HUES64 (cell line): Measurements from ENCODE around the gene RPL18. TPM values are rescaled to one million over a fixed set of nuclear protein-coding genes. Genes with fewer than 3 reads are reported as not detected.
"Not testable (repeated sequence)": the region's sequence is repeated elsewhere in the genome, so short reads cannot be mapped to it uniquely, and the experiment has no call there.

ENCODE experiments used
- H3K27ac ChIP-seq: 2 replicates; pipeline ENCODE4 v1.7.0; 2013; ENCODE audit warnings: low read depth, low read length, inconsistent platforms
- H3K27me3 ChIP-seq: 2 replicates; pipeline ENCODE4 v1.6.1; 2013; ENCODE audit warnings: mild to moderate bottlenecking, low read length; ENCODE audit not compliant: insufficient read depth
- H3K36me3 ChIP-seq: 2 replicates; pipeline ENCODE4 v1.6.1; 2013; ENCODE audit warnings: mild to moderate bottlenecking, low read length; ENCODE audit not compliant: insufficient read depth
- H3K4me1 ChIP-seq: 2 replicates; pipeline ENCODE4 v1.6.1; 2013; ENCODE audit warnings: mild to moderate bottlenecking, low read length, moderate library complexity; ENCODE audit not compliant: insufficient read depth
- H3K4me3 ChIP-seq: 2 replicates; pipeline ENCODE4 v1.5.1; 2013; ENCODE audit warnings: mild to moderate bottlenecking, low read length, moderate library complexity
- H3K9ac ChIP-seq: 2 replicates; pipeline ENCODE4 v1.6.1; 2013; ENCODE audit warnings: mild to moderate bottlenecking, low read depth, low read length
- H3K9me3 ChIP-seq: 2 replicates; pipeline ENCODE4 v1.6.1; 2013; ENCODE audit warnings: low read depth, low read length; ENCODE audit not compliant: insufficient read depth
- WGBS: fragments of 150-250, 120-280 bp; methylation state at CpG from one replicate; pipeline ENCODE4 v1.1.7; 2013; ENCODE audit warnings: missing lambda C conversion rate; 5-methylcytosine and 5-hydroxymethylcytosine counted together
- polyA plus RNA-seq, 2 experiments: library from polyadenylated mRNA; stranded (reverse); fragments of 50-300 nt; gene quantifications; one replicate each; pipeline ENCODE4 v1.2.3, GENCODE V29; 2013

The RPL18 gene
- polyA plus RNA-seq (2013, experiment 1 of 2), result 1,104 TPM
- polyA plus RNA-seq (2013, experiment 2 of 2), result 1,173 TPM

DNA sequence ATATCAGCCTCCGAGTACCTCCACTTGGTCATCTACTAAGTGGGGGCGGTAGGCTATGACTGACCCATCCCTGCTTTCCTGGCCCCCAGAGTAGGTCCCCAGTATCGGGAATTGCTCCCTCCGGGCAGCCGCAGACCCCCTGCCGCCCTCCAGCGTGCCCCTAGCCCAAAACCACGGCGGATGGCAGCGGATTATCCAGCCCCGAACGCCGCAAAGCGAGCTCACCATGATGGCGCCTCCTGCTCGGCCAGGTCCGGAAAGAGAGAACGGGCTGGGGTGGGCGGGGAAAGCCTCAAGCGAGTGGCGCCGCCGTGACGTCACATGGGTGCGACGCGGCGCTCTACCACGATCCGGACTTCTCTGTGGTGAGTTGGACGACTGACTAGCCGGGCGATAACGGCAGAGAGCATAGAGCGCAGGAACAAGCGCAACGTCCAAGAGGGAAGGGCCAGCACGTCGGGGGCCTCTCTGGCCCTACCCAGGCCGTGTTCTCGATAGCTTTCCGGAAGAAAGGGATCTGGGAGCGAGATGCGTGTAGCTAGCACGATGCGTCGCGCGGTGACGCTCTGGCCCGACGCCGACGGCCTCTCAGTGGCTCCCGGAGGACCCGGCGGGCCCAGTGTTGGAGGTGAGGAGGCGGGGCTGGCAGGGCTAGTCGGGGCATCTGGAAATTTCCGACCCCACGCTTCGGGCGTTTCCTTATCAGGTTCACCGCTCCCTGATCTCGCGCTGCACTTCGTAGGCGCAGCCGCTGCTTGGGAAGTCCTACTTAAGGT is at the start of gene RPL18, which contains the start of gene SPHK2:
Gene RPL18 (minus strand): TSS at position 263 of the 776 bp plus-strand sequence. CDS start 35 bp downstream, at position 228.
Gene SPHK2 (plus strand): TSS at position 591 of the 776 bp plus-strand sequence. CDS start 1,009 bp downstream, outside the sequence.
- H3K4me3 ChIP-seq, result peak within 1 kb of the TSS; percentile 97
- peak within 1 kb of the TSS; percentile 99 for H3K27ac ChIP-seq
- no peaks in the 10 kb centered on the region for H3K27me3 ChIP-seq
- H3K4me1 ChIP-seq, result peaks cover 43% of the 10 kb centered on the region
- under 1% methylated on average over 69 of the region's 69 CpGs for WGBS
- peak within 1 kb of the TSS; percentile 99 for H3K9ac ChIP-seq
- H3K36me3 ChIP-seq, result peaks cover 35% of the 10 kb centered on the region
- H3K9me3 ChIP-seq, result no peaks in the 10 kb centered on the region

- Histone ChIP-seq H3K27me3 (peaks cover 5% of the 10 kb centered on the region), H3K27ac (no peak overlapping the region), H3K9ac (no peak overlapping the region), H3K36me3 (no peaks in the 10 kb centered on the region), H3K9me3 (no peaks in the 10 kb centered on the region), H3K4me1 (0 out of 2 replicates have a peak, but pooled peaks cover 6% of the 10 kb centered on the region), H3K4me3 (no peak overlapping the region)
- WGBS, result 94% methylated on average over 1 of the region's 2 CpGs
Measured at GRCh38 chr19:48668761-48669160, 49.8 kb upstream of the RPL18 start.

GRCh38 chr19:48668332-48668731 is 49.4 kb upstream of the RPL18 start:
- Histone ChIP-seq H3K9ac (no peak overlapping the region), H3K27me3 (peaks cover under 1% of the 10 kb centered on the region; the same call in 1 of the 2 replicates), H3K4me1 (0 out of 2 replicates have a peak, but pooled peaks cover 2% of the 10 kb centered on the region), H3K4me3 (no peak overlapping the region), H3K27ac (no peak overlapping the region), H3K9me3 (no peaks in the 10 kb centered on the region), H3K36me3 (no peaks in the 10 kb centered on the region)
- WGBS, result 85% methylated on average over 3 of the region's 3 CpGs

GRCh38 chr19:48665786-48666185 is 46.8 kb upstream of the RPL18 start:
- Histone ChIP-seq H3K27me3 (no peaks in the 10 kb centered on the region), H3K36me3 (no peaks in the 10 kb centered on the region), H3K27ac (no peak overlapping the region), H3K4me3 (no peak overlapping the region), H3K4me1 (no peaks in the 10 kb centered on the region), H3K9me3 (no peaks in the 10 kb centered on the region), H3K9ac (no peak overlapping the region)
- 93% methylated on average over 6 of the region's 6 CpGs for WGBS

GRCh38 chr19:48664476-48664875 is 45.5 kb upstream of the RPL18 start:
- H3K9ac ChIP-seq, result no peak overlapping the region
- H3K27ac ChIP-seq, result no peak overlapping the region
- no peaks in the 10 kb centered on the region for H3K36me3 ChIP-seq
- H3K9me3 ChIP-seq, result no peaks in the 10 kb centered on the region
- no peak overlapping the region for H3K4me3 ChIP-seq
- no peaks in the 10 kb centered on the region for H3K27me3 ChIP-seq
- 90% methylated on average over 14 of the region's 14 CpGs for WGBS
- H3K4me1 ChIP-seq, result no peaks in the 10 kb centered on the region

DNA sequence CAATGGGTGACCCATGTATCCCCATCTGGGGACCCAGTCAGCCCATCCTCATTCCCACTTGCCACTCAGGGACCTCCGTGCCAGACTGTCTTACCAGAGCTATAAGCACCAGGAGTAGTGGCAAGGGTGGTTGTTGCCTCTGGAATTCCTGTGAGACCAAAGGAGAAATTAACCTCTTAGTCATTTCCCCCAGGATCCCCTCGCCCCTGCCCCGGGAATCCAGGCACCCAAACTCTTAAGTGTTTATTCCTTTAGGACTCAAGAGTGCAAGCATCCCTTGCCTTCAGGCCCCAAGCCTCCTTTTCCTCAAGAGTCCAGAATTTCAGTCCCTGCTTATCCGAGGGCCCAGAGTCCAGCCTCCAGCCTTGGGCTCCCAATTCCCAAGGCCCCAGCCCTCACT is 44.7 kb upstream of the RPL18 start:
- Histone ChIP-seq H3K36me3 (no peaks in the 10 kb centered on the region), H3K27ac (no peak overlapping the region)
- 91% methylated on average over 4 of the region's 4 CpGs for WGBS

DNA sequence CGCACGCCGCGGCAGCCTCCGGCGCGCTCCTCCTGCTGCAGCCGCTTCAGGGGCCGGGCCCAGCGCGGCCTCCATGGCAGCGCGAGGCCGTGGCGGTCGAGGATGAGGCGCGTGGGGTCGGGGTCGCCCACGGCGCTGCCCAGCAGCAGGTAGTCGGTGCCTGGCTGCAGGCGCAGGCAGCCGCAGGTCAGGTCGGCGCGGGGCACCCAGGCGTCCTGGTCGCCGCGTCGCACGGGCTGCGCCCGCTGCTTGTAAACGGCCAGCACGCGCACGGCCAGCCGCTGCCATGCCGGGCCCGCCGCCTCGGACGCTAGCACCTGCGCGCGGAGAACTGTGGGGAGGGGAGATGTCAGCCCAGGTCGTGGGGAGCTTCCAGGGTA is 42.7 kb upstream of the RPL18 start:
- Histone ChIP-seq H3K4me1 (0 out of 2 replicates have a peak, but pooled peaks cover 3% of the 10 kb centered on the region), H3K9ac (no peak overlapping the region), H3K4me3 (no peak overlapping the region), H3K36me3 (no peaks in the 10 kb centered on the region), H3K27ac (no peak overlapping the region), H3K9me3 (no peaks in the 10 kb centered on the region), H3K27me3 (no peaks in the 10 kb centered on the region)
- 96% methylated on average over 50 of the region's 50 CpGs for WGBS

More for the DNA sequence above, 44.7 kb upstream of the RPL18 start:
- no peaks in the 10 kb centered on the region for H3K4me1 ChIP-seq
- H3K27me3 ChIP-seq, result no peaks in the 10 kb centered on the region
- H3K9me3 ChIP-seq, result no peaks in the 10 kb centered on the region
- H3K9ac ChIP-seq, result no peak overlapping the region
- no peak overlapping the region for H3K4me3 ChIP-seq

- Histone ChIP-seq H3K27me3 (no peaks in the 10 kb centered on the region), H3K36me3 (no peaks in the 10 kb centered on the region), H3K9me3 (no peaks in the 10 kb centered on the region), H3K4me3 (no peak overlapping the region), H3K9ac (no peak overlapping the region), H3K27ac (no peak overlapping the region), H3K4me1 (0 out of 2 replicates have a peak, but pooled peaks cover 3% of the 10 kb centered on the region)
- 88% methylated on average over 35 of the region's 35 CpGs for WGBS
Measured at GRCh38 chr19:48660852-48661710, 42.1 kb upstream of the RPL18 start.

DNA sequence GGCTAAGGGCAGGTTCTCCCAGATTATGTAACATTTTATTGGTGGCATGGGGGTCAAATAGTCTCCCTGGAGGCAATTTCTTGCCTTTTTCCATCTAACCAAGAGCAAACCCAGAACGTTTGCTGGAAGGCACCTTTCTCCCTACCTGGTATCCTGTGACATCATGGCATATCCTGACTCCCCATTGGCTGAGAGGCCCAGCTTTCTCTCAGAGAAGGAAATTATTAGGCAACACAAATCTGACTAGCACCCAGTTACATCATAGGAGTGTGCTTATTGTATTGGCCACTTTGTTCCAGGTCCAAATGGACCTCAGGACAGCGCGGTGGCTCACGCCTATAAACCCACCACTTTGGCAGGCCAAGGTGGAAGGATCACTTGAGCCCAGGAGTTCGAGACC is 40.8 kb upstream of the RPL18 start:
- Histone ChIP-seq H3K4me1 (peaks cover 4% of the 10 kb centered on the region; the same call in 1 of the 2 replicates), H3K27me3 (no peaks in the 10 kb centered on the region), H3K36me3 (no peaks in the 10 kb centered on the region), H3K9ac (no peak overlapping the region), H3K9me3 (no peaks in the 10 kb centered on the region), H3K27ac (no peak overlapping the region), H3K4me3 (no peak overlapping the region)
- WGBS, result 88% methylated on average over 5 of the region's 5 CpGs

- H3K4me3 ChIP-seq, result no peak overlapping the region
- H3K9me3 ChIP-seq, result no peaks in the 10 kb centered on the region
- H3K27ac ChIP-seq, result no peak overlapping the region
- no peak overlapping the region for H3K9ac ChIP-seq
- H3K36me3 ChIP-seq, result no peaks in the 10 kb centered on the region
- 96% methylated on average over 6 of the region's 6 CpGs for WGBS
- H3K4me1 ChIP-seq, result peaks cover 7% of the 10 kb centered on the region; the same call in 1 of the 2 replicates
- no peaks in the 10 kb centered on the region for H3K27me3 ChIP-seq
Measured at GRCh38 chr19:48658483-48658882, 39.5 kb upstream of the RPL18 start.

- H3K27ac ChIP-seq, H3K36me3 ChIP-seq, H3K9ac ChIP-seq, H3K4me1 ChIP-seq, H3K4me3 ChIP-seq, H3K27me3 ChIP-seq, H3K9me3 ChIP-seq: not testable (repeated sequence)
- WGBS, result 97% methylated on average over 5 of the region's 5 CpGs
Measured at GRCh38 chr19:48657828-48658227, 38.9 kb upstream of the RPL18 start.
